NCI-H345 treated with DMSO at 0.1 percent for 48 hours (cell line): ENCODE results near the gene AKR1C8.

Source experiments
- DNase-seq: peaks from one replicate; lab custom pipeline; 2025; ENCODE audit not compliant: unreplicated experiment; lab: John Stamatoyannopoulos, UW

The AKR1C8 gene

GRCh38 chr10:5108658-5109416, 76.1 kb downstream of the AKR1C8 start:
- no peak for DNase-seq

DNA sequence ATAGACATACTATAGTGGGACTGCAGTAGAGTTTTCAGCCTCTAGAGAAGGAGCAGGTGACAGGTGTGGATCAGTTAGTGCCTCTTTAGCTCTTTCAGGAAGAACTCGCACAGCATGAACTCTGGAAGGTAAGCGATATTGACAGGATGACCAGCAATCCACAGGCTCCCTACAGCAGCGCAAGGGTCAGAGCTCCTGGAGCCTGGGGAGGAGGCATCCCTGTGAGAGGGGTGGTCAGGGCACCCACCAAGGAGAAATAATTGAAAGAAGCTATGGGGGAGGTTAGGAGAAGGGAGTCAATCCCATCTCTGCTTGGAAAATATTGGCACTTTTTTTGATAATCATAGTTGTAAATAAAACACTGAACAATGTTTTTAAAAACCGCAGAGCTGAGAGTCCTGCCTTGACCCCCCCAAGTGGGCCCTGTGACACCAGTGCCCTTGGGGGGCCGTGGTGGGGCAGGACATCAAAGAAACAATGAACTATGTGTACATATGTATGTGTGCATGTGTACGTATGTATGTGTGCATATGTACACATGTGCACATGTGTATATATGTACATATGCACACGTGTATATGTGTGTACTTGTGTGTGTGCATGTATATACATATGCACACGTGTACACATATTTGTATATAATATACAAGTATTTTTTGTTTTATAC, 77.0 kb downstream of the AKR1C8 start:
- DNase-seq: no peak

- no peak for DNase-seq
Observed at GRCh38 chr10:5106553-5106952, 78.4 kb downstream of the AKR1C8 start.

DNA sequence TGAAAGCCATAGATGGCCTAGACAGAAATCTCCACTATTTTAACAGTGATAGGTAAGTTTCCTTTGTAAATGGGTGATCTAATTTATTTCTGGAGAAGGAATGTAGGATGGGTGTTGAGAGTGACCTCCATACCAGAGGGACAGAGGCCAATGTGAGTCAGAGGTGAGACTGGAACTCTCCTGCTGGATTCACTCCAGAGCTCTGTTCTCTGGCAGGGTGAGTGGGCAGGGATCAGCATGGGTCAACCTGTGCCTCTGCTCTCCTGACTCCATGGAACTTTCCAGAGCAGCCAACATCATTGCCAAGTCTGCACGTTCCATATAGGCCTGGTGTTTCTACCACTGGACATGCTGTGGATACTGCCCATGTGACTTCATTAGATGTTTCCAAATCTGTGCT, 79.3 kb downstream of the AKR1C8 start:
- no peak for DNase-seq
